AG09319 (cell line): ENCODE data around the gene RPH3AL.

ENCODE experiments used
- DNase-seq: peaks from one replicate; pipeline ENCODE4 v3.0.0-alpha.2; 2010; ENCODE audit warnings: low read depth; ENCODE audit errors: extremely low read depth
- TF ChIP-seq, protein P1 (sequence below): IDR thresholded peaks from 2 replicates; pipeline ENCODE4 v1.5.1; 2011; ENCODE audit warnings: low read depth, mild to moderate bottlenecking, inconsistent platforms, low read length, moderate library complexity

Gene RPH3AL

DNA sequence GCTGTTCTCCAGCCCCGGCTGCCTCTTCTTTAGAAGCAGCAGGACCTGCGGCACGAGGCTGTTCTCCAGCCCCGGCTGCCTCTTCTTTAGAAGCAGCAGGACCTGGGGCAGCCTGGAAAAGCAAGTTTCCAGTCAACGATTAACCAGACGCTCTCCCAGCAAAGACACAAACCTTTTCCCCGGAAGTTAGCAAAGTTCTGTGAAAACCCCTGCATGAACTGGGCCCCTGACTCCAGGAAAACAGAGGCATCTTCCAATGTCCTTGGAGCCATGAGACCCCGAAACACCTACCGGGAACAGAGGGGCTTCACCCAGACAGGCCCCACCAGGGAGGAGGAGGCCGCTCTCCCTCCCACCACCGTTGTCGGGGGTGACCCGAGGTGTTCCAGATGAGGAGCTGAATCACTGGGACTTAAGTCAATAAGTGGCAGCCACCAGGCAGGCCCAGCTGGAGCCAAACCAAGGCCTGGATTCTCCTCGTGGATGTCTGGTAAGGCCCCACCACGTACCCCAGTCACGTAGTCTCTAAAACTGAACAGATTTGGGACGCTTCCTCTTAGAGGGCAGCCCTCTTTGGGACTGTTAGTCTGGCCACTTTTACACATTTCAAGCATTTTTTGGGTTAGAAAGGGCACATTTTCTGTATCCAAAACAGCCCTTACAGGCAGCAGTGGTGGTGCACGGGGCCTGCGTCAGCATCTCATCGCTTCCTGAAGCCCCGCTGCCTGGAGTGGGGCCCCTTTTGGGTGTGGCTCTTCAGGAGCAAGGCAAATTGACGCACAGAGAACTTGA lies at the start of gene RPH3AL:
RPH3AL (minus strand) TSS at position 387 of the 792 bp plus-strand sequence. CDS start 25,264 bp downstream, outside the sequence.
- no peak for DNase-seq

DNA sequence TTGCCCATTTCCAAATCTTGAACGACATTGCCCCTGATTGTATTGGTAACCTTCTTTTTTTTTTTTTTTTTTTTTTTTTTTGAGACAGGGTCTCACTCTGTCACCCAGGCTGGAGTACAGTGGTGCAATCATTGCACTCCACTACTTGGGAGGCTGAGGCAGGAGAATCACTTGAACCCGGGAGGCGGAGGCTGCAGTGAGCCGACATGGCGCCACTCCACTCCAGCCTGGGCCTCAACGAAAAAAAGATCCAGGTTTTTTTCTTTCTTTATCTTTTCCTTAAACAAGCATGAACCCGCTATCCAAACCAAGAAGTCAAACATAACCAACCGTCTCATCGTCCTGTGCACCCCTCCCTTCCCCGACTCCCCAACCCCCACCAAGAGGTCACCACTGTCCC lies 47.6 kb upstream of the RPH3AL start:
- DNase-seq = no peak
- TF ChIP-seq, protein P1, sequence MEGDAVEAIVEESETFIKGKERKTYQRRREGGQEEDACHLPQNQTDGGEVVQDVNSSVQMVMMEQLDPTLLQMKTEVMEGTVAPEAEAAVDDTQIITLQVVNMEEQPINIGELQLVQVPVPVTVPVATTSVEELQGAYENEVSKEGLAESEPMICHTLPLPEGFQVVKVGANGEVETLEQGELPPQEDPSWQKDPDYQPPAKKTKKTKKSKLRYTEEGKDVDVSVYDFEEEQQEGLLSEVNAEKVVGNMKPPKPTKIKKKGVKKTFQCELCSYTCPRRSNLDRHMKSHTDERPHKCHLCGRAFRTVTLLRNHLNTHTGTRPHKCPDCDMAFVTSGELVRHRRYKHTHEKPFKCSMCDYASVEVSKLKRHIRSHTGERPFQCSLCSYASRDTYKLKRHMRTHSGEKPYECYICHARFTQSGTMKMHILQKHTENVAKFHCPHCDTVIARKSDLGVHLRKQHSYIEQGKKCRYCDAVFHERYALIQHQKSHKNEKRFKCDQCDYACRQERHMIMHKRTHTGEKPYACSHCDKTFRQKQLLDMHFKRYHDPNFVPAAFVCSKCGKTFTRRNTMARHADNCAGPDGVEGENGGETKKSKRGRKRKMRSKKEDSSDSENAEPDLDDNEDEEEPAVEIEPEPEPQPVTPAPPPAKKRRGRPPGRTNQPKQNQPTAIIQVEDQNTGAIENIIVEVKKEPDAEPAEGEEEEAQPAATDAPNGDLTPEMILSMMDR = no peak

More for the DNA sequence above, at the start of gene RPH3AL:
- TF ChIP-seq, protein P1 = no peak

- TF ChIP-seq, protein P1 = no peak
- no peak for DNase-seq
Observed at GRCh38 chr17:396788-397187, 44.2 kb upstream of the RPH3AL start.

- no peak for DNase-seq
- TF ChIP-seq, protein P1 = no peak
Observed at GRCh38 chr17:395974-396373, 43.4 kb upstream of the RPH3AL start.

GRCh38 chr17:395179-395578 lies 42.6 kb upstream of the RPH3AL start:
- DNase-seq = no peak
- TF ChIP-seq, protein P1 = no peak

DNA sequence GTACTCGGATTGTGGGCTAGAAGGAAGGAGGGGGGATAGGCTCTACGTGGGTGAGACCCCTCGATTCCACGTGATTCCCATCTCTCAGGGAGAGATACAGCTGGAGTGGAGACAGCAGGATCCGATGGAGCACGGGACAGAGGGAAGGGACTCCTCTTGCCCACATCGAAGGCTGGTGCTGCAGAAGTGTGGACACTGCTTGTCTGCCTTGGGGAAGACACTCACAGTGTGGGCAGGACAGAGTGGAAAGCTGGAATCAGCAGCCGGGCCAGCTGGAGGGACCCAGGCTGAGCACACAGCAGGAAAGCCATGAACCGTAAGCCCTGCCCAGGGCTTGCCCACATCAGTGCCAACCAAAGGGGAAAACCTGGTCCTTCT lies 42.1 kb upstream of the RPH3AL start:
- TF ChIP-seq, protein P1 = no peak
- no peak for DNase-seq

DNA sequence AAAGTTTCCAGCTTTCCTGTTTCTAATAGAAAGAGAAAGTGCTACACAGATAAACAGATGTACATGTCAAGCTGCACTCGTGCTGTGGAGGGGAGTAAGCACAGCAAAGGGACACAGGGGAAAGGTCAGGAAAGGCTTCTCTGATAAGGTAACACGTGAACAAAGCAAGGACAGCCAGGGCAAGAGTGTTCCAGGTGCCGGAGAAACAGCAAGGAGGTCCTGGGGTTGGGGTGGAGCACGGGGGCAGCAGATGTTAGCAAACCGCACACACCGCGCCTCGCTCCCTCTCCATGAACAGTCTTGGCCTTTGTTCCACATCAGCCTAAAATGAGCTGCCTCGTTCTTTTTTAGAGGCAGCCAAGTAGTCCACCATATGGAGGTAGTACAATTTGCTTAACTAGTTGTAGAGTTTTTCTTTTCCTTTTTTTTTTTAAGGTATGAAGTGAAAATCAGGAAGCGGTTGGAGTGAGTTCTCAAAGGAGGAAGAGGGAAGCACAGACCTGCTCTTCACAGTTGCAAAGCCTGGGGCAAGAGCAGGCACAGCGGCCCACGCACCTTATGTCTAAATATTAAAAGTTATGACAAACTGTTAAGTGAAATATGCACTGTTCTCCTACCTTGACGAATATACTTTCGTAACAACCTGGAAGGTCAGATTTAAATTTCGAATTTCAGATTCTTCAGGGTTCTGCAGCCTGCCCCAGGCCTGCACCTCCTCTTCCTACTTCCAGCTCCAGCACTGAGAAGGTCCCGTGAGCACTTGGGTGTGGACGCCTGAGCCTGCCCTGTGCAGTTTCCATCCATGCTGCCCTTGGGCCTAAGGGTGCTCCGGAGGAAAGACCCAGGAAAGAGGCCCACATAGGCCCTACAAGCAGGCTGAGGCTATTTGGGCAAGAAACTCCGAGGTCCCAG lies 41.5 kb upstream of the RPH3AL start:
- DNase-seq = no peak
- TF ChIP-seq, protein P1 = no peak
